DND-41 (cell line): ENCODE data around the gene GFI1B.

Experiments
- ATAC-seq: fragments of 200-7000 bp; cut with Tn5 transposase; 3 replicates; pipeline ENCODE4 v1.9.1; 2021; ENCODE audit warnings: low read depth; ENCODE audit not compliant: insufficient read depth
- DNase-seq: peaks from one replicate; pipeline ENCODE4 v3.0.0-alpha.2; 2020
- H2AFZ ChIP-seq: 2 replicates; pipeline ENCODE4 v1.6.0; 2012; ENCODE audit warnings: low read depth, low read length
- H3K27ac ChIP-seq: 2 replicates; pipeline ENCODE4 v1.5.1; 2012; ENCODE audit warnings: low read length, inconsistent platforms
- H3K27me3 ChIP-seq: fragments of 200-600 bp; sonication (generic); 2 replicates; pipeline ENCODE4 v1.6.0; 2012; ENCODE audit warnings: low read length, mild to moderate bottlenecking, inconsistent platforms; ENCODE audit not compliant: insufficient read depth, poor library complexity
- H3K36me3 ChIP-seq: 2 replicates; pipeline ENCODE4 v1.5.1; 2012; ENCODE audit warnings: low read length, inconsistent platforms; ENCODE audit not compliant: insufficient read depth
- H3K4me1 ChIP-seq: 2 replicates; pipeline ENCODE4 v1.5.1; 2012; ENCODE audit warnings: mild to moderate bottlenecking, low read length; ENCODE audit not compliant: insufficient read depth
- H3K4me2 ChIP-seq: 2 replicates; pipeline ENCODE4 v1.6.0; 2012; ENCODE audit warnings: mild to moderate bottlenecking, moderate library complexity, low read length, inconsistent platforms; ENCODE audit not compliant: insufficient read depth
- H3K4me3 ChIP-seq, 2 experiments: fragments of 200-600 bp in 1 of 2; shearing (Covaris generic) in 1 of 2; 2 replicates each; pipeline ENCODE4 v1.5.1; 2012 to 2016; ENCODE audit warnings: inconsistent platforms in 2 of 2, low read length in 2 of 2, mild to moderate bottlenecking in 2 of 2, low read depth in 1 of 2, moderate library complexity in 1 of 2
- H3K79me2 ChIP-seq: 2 replicates; pipeline ENCODE4 v1.6.0; 2012; ENCODE audit warnings: low read length, inconsistent platforms; ENCODE audit not compliant: insufficient read depth
- H3K9ac ChIP-seq: 2 replicates; pipeline ENCODE4 v1.6.0; 2012; ENCODE audit warnings: low read depth, mild to moderate bottlenecking, inconsistent platforms, low read length, moderate library complexity
- H3K9me3 ChIP-seq: 2 replicates; pipeline ENCODE4 v1.5.1; 2012; ENCODE audit warnings: low read length, moderate library complexity, mild to moderate bottlenecking, inconsistent platforms; ENCODE audit not compliant: insufficient read depth, severe bottlenecking
- H4K20me1 ChIP-seq: 2 replicates; pipeline ENCODE4 v1.6.0; 2012; ENCODE audit warnings: low read length; ENCODE audit not compliant: insufficient read depth
- CTCF ChIP-seq: IDR thresholded peaks from 2 replicates; pipeline ENCODE4 v1.5.1; 2012; ENCODE audit warnings: borderline replicate concordance, low read length, moderate library complexity, mild to moderate bottlenecking; ENCODE audit not compliant: poor library complexity, severe bottlenecking; ENCODE audit errors: extremely low read depth
- EZH2 ChIP-seq: IDR thresholded peaks from 3 replicates; pipeline ENCODE4 v1.6.1; 2012; ENCODE audit warnings: borderline replicate concordance, low read depth, mild to moderate bottlenecking, moderate library complexity, low read length, inconsistent platforms; ENCODE audit not compliant: severe bottlenecking

The GFI1B gene

GRCh38 chr9:133004091-133004998, 25.9 kb downstream of the GFI1B start:
- no peaks in the 10 kb centered on the region for H3K27me3 ChIP-seq
- H3K4me2 ChIP-seq, result no peak overlapping the region
- no peak overlapping the region for H3K4me3 ChIP-seq
- no peak for TF ChIP-seq EZH2
- ATAC-seq (no peak), DNase-seq (no peak)
- no peak overlapping the region for H3K9ac ChIP-seq
- H3K4me1 ChIP-seq, result no peaks in the 10 kb centered on the region
- H2AFZ ChIP-seq, result no peak overlapping the region
- no peaks in the 10 kb centered on the region for H3K36me3 ChIP-seq
- H3K27ac ChIP-seq, result no peak overlapping the region
- no peaks in the 10 kb centered on the region for H4K20me1 ChIP-seq
- no peaks in the 10 kb centered on the region for H3K79me2 ChIP-seq
- no peaks in the 10 kb centered on the region for H3K9me3 ChIP-seq

GRCh38 chr9:133004999-133005760, 26.7 kb downstream of the GFI1B start:
- no peaks in the 10 kb centered on the region for H3K36me3 ChIP-seq
- H3K9ac ChIP-seq, result no peak overlapping the region
- no peaks in the 10 kb centered on the region for H4K20me1 ChIP-seq
- ATAC-seq, result no peak
- H2AFZ ChIP-seq, result no peak overlapping the region
- no peak for DNase-seq
- no peak overlapping the region for H3K27ac ChIP-seq
- no peaks in the 10 kb centered on the region for H3K27me3 ChIP-seq
- no peaks in the 10 kb centered on the region for H3K4me1 ChIP-seq
- no peaks in the 10 kb centered on the region for H3K9me3 ChIP-seq
- no peak overlapping the region for H3K4me3 ChIP-seq
- H3K79me2 ChIP-seq, result no peaks in the 10 kb centered on the region
- H3K4me2 ChIP-seq, result no peak overlapping the region
- TF ChIP-seq CTCF, result no peak
- no peak for TF ChIP-seq EZH2

GRCh38 chr9:133005957-133006356, 27.5 kb downstream of the GFI1B start:
- H3K4me1 ChIP-seq, result no peaks in the 10 kb centered on the region
- H3K9ac ChIP-seq, result no peak overlapping the region
- TF ChIP-seq CTCF (no peak), EZH2 (no peak)

More at GRCh38 chr9:133005957-133006356, 27.5 kb downstream of the GFI1B start:
- H3K79me2 ChIP-seq, result no peaks in the 10 kb centered on the region
- DNase-seq, result no peak
- H3K4me3 ChIP-seq, result no peak overlapping the region
- H3K9me3 ChIP-seq, result no peaks in the 10 kb centered on the region
- no peaks in the 10 kb centered on the region for H4K20me1 ChIP-seq
- no peak overlapping the region for H3K4me2 ChIP-seq
- no peak for ATAC-seq
- H3K36me3 ChIP-seq, result no peaks in the 10 kb centered on the region
- no peak overlapping the region for H3K27ac ChIP-seq
- H3K27me3 ChIP-seq, result no peaks in the 10 kb centered on the region
- no peak overlapping the region for H2AFZ ChIP-seq
